HepG2 (cell line): ENCODE measurements around the gene HMGN4. TPM values are rescaled to one million over a fixed set of nuclear protein-coding genes. Genes with fewer than 3 reads are reported as not detected.

Experiments used
- ATAC-seq: fragments of 200-7000 bp; cut with Tn5 transposase; 3 replicates; pipeline ENCODE4 v1.9.1; 2020; ENCODE audit warnings: mild to moderate bottlenecking, moderate library complexity
- BruUV-seq: library from RNA; stranded (reverse); fragments of 400-500 nt; replicated peaks from 2 replicates; lab custom pipeline; 2021; lab: Mats Ljungman, UMichigan
- CTCF ChIA-PET: fragments of 300-600 bp; formaldehyde crosslinking; extraction: SDS; loops from one replicate; lab custom pipeline; 2021; ENCODE audit warnings: low total read pairs, inconsistent platforms, low intra/inter-chr PET ratio; lab: Yijun Ruan, JAX
- POLR2A ChIA-PET: fragments of 350-600 bp; sonication (Branson Sonifier 250); formaldehyde crosslinking; loops from one replicate; lab custom pipeline; 2020; ENCODE audit warnings: antibody characterized with exemption, inconsistent platforms; lab: Yijun Ruan, JAX
- DNase-seq: peaks from one replicate; pipeline ENCODE4 v3.0.0-alpha.2; 2015; ENCODE audit warnings: low spot score
- FAIRE-seq: peaks from 3 replicates; lab custom pipeline; 2011; peaks lifted over from hg19 to GRCh38; lab: Jason Lieb, UNC
- H2AFZ ChIP-seq: one replicate; pipeline ENCODE4 v1.6.1; 2011; ENCODE audit warnings: low read length, inconsistent platforms
- H3K27ac ChIP-seq: fragments of 300-600 bp; 3 replicates; pipeline ENCODE4 v1.8.0; 2011; ENCODE audit warnings: mixed run types, mild to moderate bottlenecking, mixed read lengths, low read length, inconsistent platforms; ENCODE audit not compliant: insufficient read depth; ENCODE audit errors: extremely low read length
- H3K27me3 ChIP-seq, 2 experiments: fragments of 200-600 bp in 1 of 2; 2 replicates in 1 of 2; 3 replicates in 1 of 2; pipeline versions ENCODE4 v1.6.0 to v1.8.0; 2011; ENCODE audit warnings: low read length in 2 of 2, mild to moderate bottlenecking in 2 of 2, moderate library complexity in 2 of 2, inconsistent platforms in 1 of 2; ENCODE audit not compliant: insufficient read depth in 2 of 2, control insufficient read depth in 1 of 2
- H3K36me3 ChIP-seq, 2 experiments: fragments of 200-600 bp in 1 of 2; replicated peaks in 1 of 2; 2 replicates in 1 of 2; 3 replicates in 1 of 2; pipeline versions ENCODE4 v1.5.1 to v1.8.0; 2011; ENCODE audit warnings: low read length in 2 of 2, inconsistent platforms in 1 of 2; ENCODE audit not compliant: insufficient read depth in 2 of 2, control insufficient read depth in 1 of 2
- H3K4me1 ChIP-seq: 2 replicates; pipeline ENCODE4 v1.5.1; 2012; ENCODE audit warnings: low read length, inconsistent platforms; ENCODE audit not compliant: insufficient read depth
- H3K4me2 ChIP-seq: 2 replicates; pipeline ENCODE4 v1.6.0; 2011; ENCODE audit warnings: low read depth, low read length, inconsistent platforms
- H3K4me3 ChIP-seq, 3 experiments: fragments of 200-600 bp in 1 of 3; sonication (generic), shearing (Covaris generic) in 1 of 3; replicated peaks in 1 of 3; 2 replicates each; pipeline ENCODE4 v1.5.1; 2011 to 2016; ENCODE audit warnings: low read length in 3 of 3, inconsistent platforms in 2 of 3, low read depth in 2 of 3, mild to moderate bottlenecking in 2 of 3, control low read depth in 1 of 3, mixed read lengths in 1 of 3; ENCODE audit not compliant: insufficient read depth in 1 of 3
- H3K79me2 ChIP-seq: one replicate; pipeline ENCODE4 v1.6.1; 2011; ENCODE audit warnings: low read length, inconsistent platforms; ENCODE audit not compliant: insufficient read depth
- H3K9ac ChIP-seq: 2 replicates; pipeline ENCODE4 v1.6.0; 2011; ENCODE audit warnings: mild to moderate bottlenecking, low read depth, low read length, inconsistent platforms; ENCODE audit not compliant: insufficient read depth
- H3K9me3 ChIP-seq: 2 replicates; pipeline ENCODE4 v1.5.1; 2012; ENCODE audit warnings: mild to moderate bottlenecking, low read length
- H4K20me1 ChIP-seq: 2 replicates; pipeline ENCODE4 v1.6.0; 2011; ENCODE audit warnings: inconsistent platforms, mild to moderate bottlenecking, low read length, moderate library complexity; ENCODE audit not compliant: insufficient read depth
- BORCS8-MEF2B ChIP-seq: sonication (generic); formaldehyde crosslinking; IDR thresholded peaks from 2 replicates; pipeline ENCODE4 v1.8.0; 2022; ENCODE audit warnings: mild to moderate bottlenecking, missing genetic modification reagents
- CEBPG ChIP-seq: IDR thresholded peaks from 2 replicates; pipeline ENCODE4 v1.6.1; 2016
- FOXA1 ChIP-seq, 2 experiments: fragments of 450-650 bp in 1 of 2; sonication (generic) in 1 of 2; formaldehyde crosslinking in 1 of 2; IDR thresholded peaks; 2 replicates each; pipeline versions ENCODE4 v1.4.0 to v1.6.1; 2016 to 2020; ENCODE audit warnings: missing genetic modification reagents in 1 of 2
- FOXA3 ChIP-seq: IDR thresholded peaks from 2 replicates; pipeline ENCODE4 v1.6.1; 2016; ENCODE audit warnings: missing genetic modification reagents, missing compliant biosample characterization
- HMG20A ChIP-seq: IDR thresholded peaks from 2 replicates; pipeline ENCODE4 v1.6.1; 2016; ENCODE audit warnings: borderline replicate concordance
- IKZF1 ChIP-seq: fragments of 450-650 bp; IDR thresholded peaks from 2 replicates; pipeline ENCODE4 v1.7.1; 2016
- KMT2B ChIP-seq: IDR thresholded peaks from 2 replicates; pipeline ENCODE4 v1.6.1; 2016; ENCODE audit warnings: missing genetic modification reagents, missing compliant biosample characterization
- MBNL3 ChIP-seq: fragments of 250-450 bp; sonication (Bioruptor Pico); conservative IDR thresholded peaks from 2 replicates; pipeline ENCODE4 v1.8.0; 2022; ENCODE audit warnings: mild to moderate bottlenecking, inconsistent platforms
- MXD4 ChIP-seq: IDR thresholded peaks from 2 replicates; pipeline ENCODE4 v1.6.1; 2016; ENCODE audit warnings: mild to moderate bottlenecking, missing biosample characterization, missing genetic modification reagents
- POLR2AphosphoS2 ChIP-seq: IDR thresholded peaks from 2 replicates; pipeline ENCODE4 v1.6.1; 2011; ENCODE audit warnings: low read depth, low read length, improper control_type of control experiment
- RARA ChIP-seq: IDR thresholded peaks from 2 replicates; pipeline ENCODE4 v1.6.1; 2016; ENCODE audit warnings: missing genetic modification reagents, missing compliant biosample characterization
- SRF ChIP-seq: IDR thresholded peaks from 2 replicates; pipeline ENCODE4 v1.6.1; 2011; ENCODE audit warnings: mild to moderate bottlenecking, low read depth, low read length, moderate library complexity
- ZEB1 ChIP-seq: IDR thresholded peaks from 2 replicates; pipeline ENCODE4 v1.6.1; 2012; ENCODE audit warnings: mild to moderate bottlenecking, low read depth, inconsistent platforms; ENCODE audit not compliant: insufficient replicate concordance
- ZNF205 ChIP-seq: IDR thresholded peaks from 2 replicates; pipeline ENCODE4 v1.6.1; 2018; ENCODE audit warnings: missing biosample characterization, missing genetic modification reagents
- in situ Hi-C: cut with HindIII; loops from 2 replicates; pipeline ENCODE4 v1.10.0; 2017; ENCODE audit warnings: low pct_unique_long_range_greater_than_20kb; ENCODE audit not compliant: extremely low pct_ligation_motif_present
- intact Hi-C: fragments of 100-400 bp; cut with micrococcal nuclease; formaldehyde crosslinking; loops from one replicate; pipeline ENCODE4 v1.10.0; 2022; ENCODE audit not compliant: unreplicated experiment
- polyA plus RNA-seq, 8 experiments: library from polyadenylated mRNA; depleted of rRNA in 3 of 8; stranded (reverse) in 7 of 8; unstranded in 1 of 8; fragments of >200 nt; fragmentation: Illumina TruSeq in 4 of 8; extraction: Trizol in 4 of 8; gene quantifications; 2 replicates each; pipeline versions ENCODE4 v1.2.1 to v1.2.3, GENCODE V29; 2011 to 2016; ENCODE audit warnings: low read depth in 4 of 8, missing spikeins in 1 of 8, mixed read lengths in 1 of 8; ENCODE audit not compliant: insufficient read depth in 1 of 8
- total RNA-seq, 5 experiments: library from RNA; depleted of rRNA; stranded (reverse); fragments of >200 nt; fragmentation: Illumina TruSeq; extraction: Trizol; gene quantifications; 2 replicates each; pipeline ENCODE4 v1.2.3, GENCODE V29; 2016; ENCODE audit warnings: low read depth in 1 of 5
- TF ChIP-seq, protein P1 (sequence below): sonication (generic); formaldehyde crosslinking; conservative IDR thresholded peaks from 2 replicates; pipeline ENCODE4 v1.4.0; 2020; ENCODE audit warnings: missing genetic modification reagents
- TF ChIP-seq, protein P2 (sequence below): sonication (generic); formaldehyde crosslinking; IDR thresholded peaks from 2 replicates; pipeline ENCODE4 v1.9.0; 2021; ENCODE audit warnings: missing genetic modification reagents, borderline replicate concordance
- TF ChIP-seq, protein P3 (sequence below): IDR thresholded peaks from 2 replicates; pipeline ENCODE4 v1.6.1; 2012; ENCODE audit warnings: inconsistent platforms
- TF ChIP-seq, protein P4 (sequence below): IDR thresholded peaks from 2 replicates; pipeline ENCODE4 v1.4.0; 2020; ENCODE audit warnings: mild to moderate bottlenecking, missing genetic modification reagents

Gene HMGN4
- total and polyA plus RNA-seq, 2 of the 13 experiments (the other 11 are each of a cell fraction or from before 2014, with no cell fraction given) = 39.9 to 52.1 TPM

DNA sequence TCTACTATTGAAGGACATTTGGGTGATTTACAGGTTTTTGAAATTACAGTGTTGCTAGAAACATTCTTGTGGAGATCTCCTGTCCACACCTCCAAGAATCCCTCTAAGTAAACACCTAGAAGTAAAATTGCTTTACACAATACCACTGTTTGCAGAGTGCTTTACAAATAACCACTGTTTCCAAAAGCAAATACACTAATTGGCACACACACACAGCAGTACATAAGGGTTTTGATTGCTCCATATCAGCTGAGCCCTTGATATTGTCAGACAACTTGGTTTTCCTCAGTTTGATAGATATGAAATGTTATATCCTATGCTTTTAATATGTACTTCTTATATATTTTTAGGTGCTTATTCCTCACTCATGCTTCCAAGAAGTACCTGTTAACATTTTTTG is 6.3 kb downstream of the HMGN4 start:
- BruUV-seq = no TSS peak
- Histone ChIP-seq H3K27ac (no peak overlapping the region), H3K4me1 (peaks cover 21% of the 10 kb centered on the region), H3K79me2 (peaks cover 10% of the 10 kb centered on the region), H4K20me1 (no peaks in the 10 kb centered on the region), H3K4me3 (no peak overlapping the region), H3K4me2 (no peak overlapping the region), H3K27me3 (no peaks in the 10 kb centered on the region), H3K9me3 (no peaks in the 10 kb centered on the region), H3K9ac (no peak overlapping the region), H3K36me3 (peaks cover 3 to 23% of the 10 kb centered on the region in 2 experiments; a peak in 4 of 5 replicates), H2AFZ (no peak overlapping the region)
- CTCF ChIA-PET = no interaction called here
- DNase-seq (peak; percentile 55), ATAC-seq (peak; percentile 65), FAIRE-seq (no peak)
- intact Hi-C loops = no loop called here
- POLR2A ChIA-PET = no interaction called here
- in situ Hi-C loops = no loop called here
- TF ChIP-seq CEBPG (CRISPR knock-in tag) (peak; percentile 72), KMT2B (CRISPR knock-in tag) (no peak), POLR2AphosphoS2 (no peak), MXD4 (CRISPR knock-in tag) (no peak), SRF (no peak), ZNF205 (peak; percentile 78), MBNL3 (CRISPR knock-in tag) (no peak), FOXA1 (IDR thresholded peaks at IDR 0.05) (peak; percentile 96), FOXA1 (CRISPR knock-in tag; IDR thresholded peaks at IDR 0.05) (peak; percentile 87), RARA (no peak; the same call in 1 of the 2 replicates), HMG20A (CRISPR knock-in tag) (peak; percentile 69), FOXA3 (peak; percentile 93), ZEB1 (no peak), BORCS8-MEF2B (CRISPR knock-in tag) (no peak), IKZF1 (no peak)
- TF ChIP-seq, protein P1, sequence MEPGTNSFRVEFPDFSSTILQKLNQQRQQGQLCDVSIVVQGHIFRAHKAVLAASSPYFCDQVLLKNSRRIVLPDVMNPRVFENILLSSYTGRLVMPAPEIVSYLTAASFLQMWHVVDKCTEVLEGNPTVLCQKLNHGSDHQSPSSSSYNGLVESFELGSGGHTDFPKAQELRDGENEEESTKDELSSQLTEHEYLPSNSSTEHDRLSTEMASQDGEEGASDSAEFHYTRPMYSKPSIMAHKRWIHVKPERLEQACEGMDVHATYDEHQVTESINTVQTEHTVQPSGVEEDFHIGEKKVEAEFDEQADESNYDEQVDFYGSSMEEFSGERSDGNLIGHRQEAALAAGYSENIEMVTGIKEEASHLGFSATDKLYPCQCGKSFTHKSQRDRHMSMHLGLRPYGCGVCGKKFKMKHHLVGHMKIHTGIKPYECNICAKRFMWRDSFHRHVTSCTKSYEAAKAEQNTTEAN = 0 out of 2 replicates have a peak, but pooled peaks have one; percentile 15
- TF ChIP-seq, protein P2, sequence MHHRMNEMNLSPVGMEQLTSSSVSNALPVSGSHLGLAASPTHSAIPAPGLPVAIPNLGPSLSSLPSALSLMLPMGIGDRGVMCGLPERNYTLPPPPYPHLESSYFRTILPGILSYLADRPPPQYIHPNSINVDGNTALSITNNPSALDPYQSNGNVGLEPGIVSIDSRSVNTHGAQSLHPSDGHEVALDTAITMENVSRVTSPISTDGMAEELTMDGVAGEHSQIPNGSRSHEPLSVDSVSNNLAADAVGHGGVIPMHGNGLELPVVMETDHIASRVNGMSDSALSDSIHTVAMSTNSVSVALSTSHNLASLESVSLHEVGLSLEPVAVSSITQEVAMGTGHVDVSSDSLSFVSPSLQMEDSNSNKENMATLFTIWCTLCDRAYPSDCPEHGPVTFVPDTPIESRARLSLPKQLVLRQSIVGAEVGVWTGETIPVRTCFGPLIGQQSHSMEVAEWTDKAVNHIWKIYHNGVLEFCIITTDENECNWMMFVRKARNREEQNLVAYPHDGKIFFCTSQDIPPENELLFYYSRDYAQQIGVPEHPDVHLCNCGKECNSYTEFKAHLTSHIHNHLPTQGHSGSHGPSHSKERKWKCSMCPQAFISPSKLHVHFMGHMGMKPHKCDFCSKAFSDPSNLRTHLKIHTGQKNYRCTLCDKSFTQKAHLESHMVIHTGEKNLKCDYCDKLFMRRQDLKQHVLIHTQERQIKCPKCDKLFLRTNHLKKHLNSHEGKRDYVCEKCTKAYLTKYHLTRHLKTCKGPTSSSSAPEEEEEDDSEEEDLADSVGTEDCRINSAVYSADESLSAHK = no peak
- TF ChIP-seq, protein P3, sequence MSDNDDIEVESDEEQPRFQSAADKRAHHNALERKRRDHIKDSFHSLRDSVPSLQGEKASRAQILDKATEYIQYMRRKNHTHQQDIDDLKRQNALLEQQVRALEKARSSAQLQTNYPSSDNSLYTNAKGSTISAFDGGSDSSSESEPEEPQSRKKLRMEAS = no peak
- TF ChIP-seq, protein P4, sequence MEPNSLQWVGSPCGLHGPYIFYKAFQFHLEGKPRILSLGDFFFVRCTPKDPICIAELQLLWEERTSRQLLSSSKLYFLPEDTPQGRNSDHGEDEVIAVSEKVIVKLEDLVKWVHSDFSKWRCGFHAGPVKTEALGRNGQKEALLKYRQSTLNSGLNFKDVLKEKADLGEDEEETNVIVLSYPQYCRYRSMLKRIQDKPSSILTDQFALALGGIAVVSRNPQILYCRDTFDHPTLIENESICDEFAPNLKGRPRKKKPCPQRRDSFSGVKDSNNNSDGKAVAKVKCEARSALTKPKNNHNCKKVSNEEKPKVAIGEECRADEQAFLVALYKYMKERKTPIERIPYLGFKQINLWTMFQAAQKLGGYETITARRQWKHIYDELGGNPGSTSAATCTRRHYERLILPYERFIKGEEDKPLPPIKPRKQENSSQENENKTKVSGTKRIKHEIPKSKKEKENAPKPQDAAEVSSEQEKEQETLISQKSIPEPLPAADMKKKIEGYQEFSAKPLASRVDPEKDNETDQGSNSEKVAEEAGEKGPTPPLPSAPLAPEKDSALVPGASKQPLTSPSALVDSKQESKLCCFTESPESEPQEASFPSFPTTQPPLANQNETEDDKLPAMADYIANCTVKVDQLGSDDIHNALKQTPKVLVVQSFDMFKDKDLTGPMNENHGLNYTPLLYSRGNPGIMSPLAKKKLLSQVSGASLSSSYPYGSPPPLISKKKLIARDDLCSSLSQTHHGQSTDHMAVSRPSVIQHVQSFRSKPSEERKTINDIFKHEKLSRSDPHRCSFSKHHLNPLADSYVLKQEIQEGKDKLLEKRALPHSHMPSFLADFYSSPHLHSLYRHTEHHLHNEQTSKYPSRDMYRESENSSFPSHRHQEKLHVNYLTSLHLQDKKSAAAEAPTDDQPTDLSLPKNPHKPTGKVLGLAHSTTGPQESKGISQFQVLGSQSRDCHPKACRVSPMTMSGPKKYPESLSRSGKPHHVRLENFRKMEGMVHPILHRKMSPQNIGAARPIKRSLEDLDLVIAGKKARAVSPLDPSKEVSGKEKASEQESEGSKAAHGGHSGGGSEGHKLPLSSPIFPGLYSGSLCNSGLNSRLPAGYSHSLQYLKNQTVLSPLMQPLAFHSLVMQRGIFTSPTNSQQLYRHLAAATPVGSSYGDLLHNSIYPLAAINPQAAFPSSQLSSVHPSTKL (CRISPR knock-in tag) = peak; percentile 80
